ENCODE data around the gene ENTPD7. TPM values are rescaled to one million over a fixed set of nuclear protein-coding genes. Genes with fewer than 3 reads are reported as not detected.
A peak's percentile ranks its signal among the peaks of the same experiment; 100 is the strongest.
"Not testable (repeated sequence)": the region's sequence is repeated elsewhere in the genome, so short reads cannot be mapped to it uniquely, and the experiment has no call there.

ENTPD7 gene
- total RNA-seq, 1 donor from 2014 or later, result 10.2 TPM

DNA sequence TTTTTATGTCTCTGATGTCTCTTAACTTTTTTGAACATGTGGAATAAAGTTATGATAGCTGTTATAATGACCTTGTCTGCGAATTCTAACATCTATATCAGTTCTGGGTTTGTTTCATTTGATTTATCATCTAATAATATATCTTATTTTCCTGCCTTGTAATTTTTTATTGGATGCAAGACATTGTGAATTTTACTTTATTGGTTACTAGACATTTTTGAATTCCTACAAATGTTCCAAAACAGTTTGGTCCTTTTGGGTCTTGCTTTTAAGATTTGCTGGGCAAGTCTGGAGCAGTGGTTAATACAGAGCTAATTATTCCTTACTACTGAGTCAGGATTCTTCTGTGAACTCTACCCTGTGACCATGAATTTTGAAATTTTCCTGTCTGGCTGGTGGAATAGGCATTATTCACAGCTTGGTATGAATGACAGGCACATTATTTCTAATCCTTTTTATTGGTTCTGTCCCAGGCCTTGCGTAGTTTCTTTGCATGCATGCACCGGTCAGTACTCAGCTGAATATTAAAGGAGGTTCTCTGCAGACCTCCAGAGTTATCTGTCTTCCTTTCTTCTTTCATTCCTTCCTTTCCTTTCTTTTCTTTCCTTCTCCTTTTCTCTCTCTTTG, 81.7 kb downstream of the ENTPD7 start:
- FAIRE-seq (no peak), DNase-seq (ENCODE audit: low spot score in 2 of 2) (no peak)

DNA sequence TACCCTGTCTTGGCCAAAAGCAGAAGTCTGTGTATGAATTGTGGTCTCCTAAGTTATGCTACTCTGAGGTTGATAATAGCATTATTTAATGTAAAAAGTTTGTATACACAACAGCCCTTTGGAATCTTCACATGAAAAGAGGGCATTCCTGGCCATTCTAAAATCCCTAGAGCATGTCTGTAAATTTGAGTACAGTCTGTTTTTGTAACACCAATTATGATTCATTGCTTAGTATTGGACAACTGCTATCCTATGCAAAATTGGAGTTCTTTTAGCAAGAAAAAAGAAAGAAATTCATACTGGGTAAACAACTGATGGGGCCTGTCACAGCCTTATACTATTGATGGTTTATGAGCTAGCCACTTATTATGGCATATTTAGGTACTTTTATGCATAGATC, 82.9 kb downstream of the ENTPD7 start:
- DNase-seq (ENCODE audit: low spot score in 2 of 2) (no peak), FAIRE-seq (no peak)

- no peak for DNase-seq (ENCODE audit: low spot score in 2 of 2)
Measured at GRCh38 chr10:99742701-99743100, 83.4 kb downstream of the ENTPD7 start.

DNA sequence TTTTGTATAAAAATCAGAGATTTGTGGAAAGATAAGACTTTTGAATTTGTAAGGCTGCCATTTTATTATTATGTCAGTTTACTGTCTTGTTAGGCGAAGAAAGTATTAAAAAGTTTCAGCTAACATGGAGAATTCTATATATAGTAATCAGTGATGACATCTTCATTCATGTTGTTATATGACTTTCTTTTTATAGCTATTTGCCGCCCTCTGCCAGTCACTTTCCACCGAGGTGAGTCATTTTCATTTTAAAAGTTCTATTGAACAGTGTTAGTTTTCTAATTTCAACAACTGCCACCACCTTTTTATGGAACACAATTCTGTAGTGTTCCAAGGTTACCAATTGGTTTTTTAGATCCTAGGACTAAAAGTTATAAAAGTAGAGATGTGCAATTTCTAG, 84.5 kb downstream of the ENTPD7 start:
- FAIRE-seq (no peak), DNase-seq (ENCODE audit: low spot score in 2 of 2) (no peak)

More at GRCh38 chr10:99742701-99743100, 83.4 kb downstream of the ENTPD7 start:
- no peak for FAIRE-seq

GRCh38 chr10:99746166-99746565, 86.9 kb downstream of the ENTPD7 start:
- FAIRE-seq, result peak; percentile 80

GRCh38 chr10:99748823-99749451, 89.6 kb downstream of the ENTPD7 start:
- FAIRE-seq, result no peak
- no peak for DNase-seq (ENCODE audit: low spot score in 2 of 2)

More at GRCh38 chr10:99746166-99746565, 86.9 kb downstream of the ENTPD7 start:
- not testable (repeated sequence) for DNase-seq (ENCODE audit: low spot score in 2 of 2)

DNA sequence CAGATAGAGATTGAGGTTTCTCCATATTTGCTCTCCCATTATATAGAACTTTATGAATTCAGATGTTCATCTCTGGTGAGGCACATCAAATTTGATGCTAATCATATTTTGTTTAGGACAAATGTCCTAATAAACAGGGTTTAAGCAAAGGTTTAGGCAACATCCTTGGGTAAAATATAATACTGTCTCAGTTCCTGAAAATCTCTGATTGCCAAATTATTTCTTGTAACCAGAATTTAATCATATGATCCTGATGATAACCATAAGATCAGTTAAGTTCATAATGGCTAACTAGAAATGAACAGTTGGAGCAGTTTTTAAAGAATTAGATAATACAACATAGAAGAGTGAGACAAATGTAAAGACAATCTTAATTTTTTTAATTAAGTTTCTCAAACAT, 91.3 kb downstream of the ENTPD7 start:
- peak; percentile 30 for FAIRE-seq

DNA sequence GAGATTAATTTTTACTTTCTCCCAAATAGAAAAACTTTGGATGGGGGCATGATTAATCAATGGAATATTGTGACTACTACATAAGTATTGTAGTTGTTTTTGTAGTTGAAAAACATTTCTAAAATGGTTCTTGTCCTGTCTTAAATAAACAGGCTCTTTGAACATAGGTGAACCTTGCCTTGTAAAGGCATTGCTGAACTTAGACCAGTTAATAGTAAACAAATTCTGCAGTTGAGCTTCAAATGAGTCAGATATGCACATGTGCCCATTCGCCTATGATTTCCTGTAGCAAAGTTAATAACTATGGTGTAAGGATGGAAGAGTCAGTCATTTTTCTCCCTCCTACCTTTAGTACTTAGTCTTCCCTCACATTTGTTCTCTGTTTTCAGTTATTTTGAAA, 95.4 kb downstream of the ENTPD7 start:
- DNase-seq (ENCODE audit: low spot score in 2 of 2), result no peak
- FAIRE-seq, result no peak

More for the DNA sequence above, 91.3 kb downstream of the ENTPD7 start:
- DNase-seq (ENCODE audit: low spot score in 2 of 2), result no peak

Small RNAs within 50 kb of the gene (small RNA-seq; reads per million reads assigned to genes)
- not detected for gene AL133353.1

Other genes starting within 250 kb of the ENTPD7 start
- 22.4 TPM for gene GOT1, start 228.9 kb upstream of the ENTPD7 start, total RNA-seq
- gene NKX2-3, start 126.6 kb upstream of the ENTPD7 start, total RNA-seq, result under 0.01 TPM
- 25.3 TPM for gene SLC25A28, start 39.1 kb upstream of the ENTPD7 start, total RNA-seq
- 43.6 TPM for gene COX15, start 72.6 kb downstream of the ENTPD7 start, total RNA-seq
- 10.2 TPM for gene CUTC, start 72.7 kb downstream of the ENTPD7 start, total RNA-seq
- gene ABCC2, start 123.1 kb downstream of the ENTPD7 start, total RNA-seq, result 0.41 TPM